ENCODE results near the gene TCTA.

GRCh38 chr3:49445391-49445790 is 33.2 kb downstream of the TCTA start:
- TF ChIP-seq CTCF (IDR thresholded peaks at IDR 0.05) (no peak), POLR2A (IDR thresholded peaks at IDR 0.05) (no peak)
